Measurements from ENCODE around the gene HAGH.

Gene HAGH

DNA sequence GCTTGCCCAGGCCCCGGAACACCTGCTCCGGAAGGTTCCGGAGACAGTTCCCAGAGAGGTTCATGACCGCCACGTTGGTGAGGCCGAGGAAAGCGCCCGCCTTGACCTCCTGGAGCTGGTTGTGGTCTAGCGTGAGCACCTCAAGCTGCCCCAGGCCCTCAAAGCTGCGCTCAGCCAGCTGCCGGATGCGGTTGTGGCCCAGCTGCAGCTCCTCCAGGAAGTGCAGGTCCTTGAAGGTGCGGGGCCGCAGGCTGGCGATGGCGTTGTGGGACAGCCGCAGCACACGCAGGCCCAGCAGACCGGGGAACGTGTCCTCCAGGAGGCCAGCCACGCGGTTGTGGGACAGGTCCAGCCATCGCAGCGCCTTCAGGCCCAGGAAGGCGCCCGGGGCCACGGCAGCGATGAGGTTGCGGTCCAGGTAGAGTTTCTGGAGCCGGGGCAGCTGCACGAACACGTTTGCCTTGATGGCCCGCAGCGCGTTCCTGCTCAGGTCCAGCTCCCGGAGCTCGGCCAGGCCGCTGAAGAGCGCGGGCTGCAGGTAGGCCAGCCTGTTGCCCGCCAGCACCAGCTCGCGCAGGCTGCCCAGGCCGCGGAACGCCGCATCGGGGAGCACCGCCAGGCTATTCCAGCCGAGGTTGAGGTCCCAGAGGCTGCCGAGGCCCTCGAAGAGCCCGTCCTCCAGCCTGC lies 35.2 kb downstream of the HAGH start:
- H3K4me3 ChIP-seq (ENCODE audit: low read length): no peak overlapping the region
- no peak for DNase-seq (ENCODE audit: low read depth)
- TF ChIP-seq, protein P1, sequence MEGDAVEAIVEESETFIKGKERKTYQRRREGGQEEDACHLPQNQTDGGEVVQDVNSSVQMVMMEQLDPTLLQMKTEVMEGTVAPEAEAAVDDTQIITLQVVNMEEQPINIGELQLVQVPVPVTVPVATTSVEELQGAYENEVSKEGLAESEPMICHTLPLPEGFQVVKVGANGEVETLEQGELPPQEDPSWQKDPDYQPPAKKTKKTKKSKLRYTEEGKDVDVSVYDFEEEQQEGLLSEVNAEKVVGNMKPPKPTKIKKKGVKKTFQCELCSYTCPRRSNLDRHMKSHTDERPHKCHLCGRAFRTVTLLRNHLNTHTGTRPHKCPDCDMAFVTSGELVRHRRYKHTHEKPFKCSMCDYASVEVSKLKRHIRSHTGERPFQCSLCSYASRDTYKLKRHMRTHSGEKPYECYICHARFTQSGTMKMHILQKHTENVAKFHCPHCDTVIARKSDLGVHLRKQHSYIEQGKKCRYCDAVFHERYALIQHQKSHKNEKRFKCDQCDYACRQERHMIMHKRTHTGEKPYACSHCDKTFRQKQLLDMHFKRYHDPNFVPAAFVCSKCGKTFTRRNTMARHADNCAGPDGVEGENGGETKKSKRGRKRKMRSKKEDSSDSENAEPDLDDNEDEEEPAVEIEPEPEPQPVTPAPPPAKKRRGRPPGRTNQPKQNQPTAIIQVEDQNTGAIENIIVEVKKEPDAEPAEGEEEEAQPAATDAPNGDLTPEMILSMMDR (conservative IDR thresholded peaks at IDR 0.05; ENCODE audit: low read depth, low read length): no peak

DNA sequence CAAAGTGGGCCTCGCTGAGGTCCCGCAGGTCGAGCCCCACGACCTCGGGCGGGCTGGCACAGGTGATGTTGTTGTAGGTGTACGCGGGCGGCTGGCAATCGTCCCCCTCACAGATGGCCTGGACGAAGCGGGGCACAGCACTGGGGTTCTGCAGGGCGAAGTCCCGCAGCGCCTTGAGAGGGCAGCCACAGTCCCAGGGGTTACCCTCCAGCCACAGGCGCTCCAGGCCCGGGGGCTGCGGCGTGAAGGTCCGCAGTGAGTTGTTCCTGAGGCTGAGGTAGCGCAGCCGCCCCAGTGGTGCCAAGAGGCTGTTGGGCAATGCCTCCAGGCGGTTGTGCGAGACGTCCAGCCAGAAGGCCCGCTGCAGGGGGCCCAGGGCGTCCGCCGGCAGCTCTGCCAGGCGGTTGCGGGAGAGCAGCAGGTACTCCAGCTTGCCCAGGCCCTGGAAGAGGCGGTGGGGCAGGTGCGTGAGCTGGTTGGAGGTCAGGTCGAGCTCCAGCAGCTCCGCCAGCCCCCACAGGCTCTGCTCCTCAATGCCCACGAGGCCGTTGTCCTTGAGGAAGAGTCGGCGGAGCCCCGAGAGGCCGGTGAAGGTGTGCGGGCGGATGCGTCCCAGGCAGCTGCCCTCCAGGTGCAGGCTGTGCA lies 35.9 kb downstream of the HAGH start:
- no peak for DNase-seq (ENCODE audit: low read depth)
- TF ChIP-seq, protein P1 (conservative IDR thresholded peaks at IDR 0.05; ENCODE audit: low read depth, low read length): no peak
- no peak overlapping the region for H3K4me3 ChIP-seq (ENCODE audit: low read length)

DNA sequence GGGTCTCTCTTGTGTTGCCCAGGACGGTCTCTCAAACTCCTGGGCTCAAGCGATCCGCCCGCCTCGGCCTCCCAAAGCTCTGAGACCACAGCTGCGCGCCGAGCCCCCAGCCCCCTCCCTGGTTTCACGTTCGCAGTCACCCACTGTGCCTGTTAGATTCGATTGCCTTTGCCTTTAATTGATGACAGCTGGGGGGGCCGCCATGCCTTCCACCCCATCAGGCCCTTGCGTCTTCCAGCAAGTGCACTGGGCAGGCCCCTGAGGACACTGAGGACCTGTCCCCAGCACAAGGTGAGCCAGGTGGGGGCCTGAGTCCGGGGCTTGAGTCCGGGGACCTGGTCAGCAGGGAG lies 36.4 kb downstream of the HAGH start:
- TF ChIP-seq, protein P1 (conservative IDR thresholded peaks at IDR 0.05; ENCODE audit: low read depth, low read length): no peak
- no peak for DNase-seq (ENCODE audit: low read depth)
- H3K4me3 ChIP-seq (ENCODE audit: low read length): no peak overlapping the region

DNA sequence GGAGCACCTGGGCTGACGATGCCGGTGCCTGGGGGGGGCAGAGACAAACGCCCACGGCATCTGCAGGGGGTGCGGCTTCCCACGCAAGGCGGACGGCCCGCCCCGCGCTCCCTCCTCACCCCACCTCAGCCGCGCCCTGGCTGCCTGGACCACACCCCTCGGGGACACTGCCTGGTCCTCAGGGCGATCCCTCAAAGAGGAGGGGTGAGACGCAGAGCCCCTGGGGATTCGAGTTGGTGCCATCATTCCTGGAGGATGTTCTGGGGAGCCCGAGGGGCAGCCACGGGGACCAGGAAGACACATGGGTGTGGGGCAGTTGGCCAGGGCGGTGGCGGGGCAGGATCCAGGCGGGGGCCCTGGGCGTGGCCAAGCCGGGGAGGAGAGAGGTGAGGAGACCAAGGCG lies 37.0 kb downstream of the HAGH start:
- no peak for DNase-seq (ENCODE audit: low read depth)
- TF ChIP-seq, protein P1 (conservative IDR thresholded peaks at IDR 0.05; ENCODE audit: low read depth, low read length): no peak
- H3K4me3 ChIP-seq (ENCODE audit: low read length): no peak overlapping the region

DNA sequence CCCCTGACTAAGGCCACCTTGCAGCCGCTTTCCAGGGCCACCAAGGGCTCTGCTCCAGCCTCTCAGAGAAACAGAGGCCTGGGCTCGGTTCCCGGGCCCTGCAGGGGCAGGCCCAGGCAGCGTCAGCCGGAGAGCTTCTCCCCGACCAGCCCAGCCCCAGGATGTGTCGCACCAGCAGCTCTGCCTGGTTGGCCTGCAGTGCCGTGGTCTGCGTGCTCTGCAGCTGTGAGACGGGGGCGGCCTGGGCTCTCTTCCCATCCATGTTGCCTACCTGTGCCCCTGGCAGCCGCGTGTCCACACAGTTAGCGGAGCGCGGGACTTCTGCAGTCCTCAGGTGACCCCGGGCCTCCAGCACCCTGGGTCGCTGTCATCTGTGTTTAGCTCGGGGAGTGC lies 37.9 kb downstream of the HAGH start:
- TF ChIP-seq, protein P1 (conservative IDR thresholded peaks at IDR 0.05; ENCODE audit: low read depth, low read length): no peak
- no peak for DNase-seq (ENCODE audit: low read depth)
- no peak overlapping the region for H3K4me3 ChIP-seq (ENCODE audit: low read length)

DNA sequence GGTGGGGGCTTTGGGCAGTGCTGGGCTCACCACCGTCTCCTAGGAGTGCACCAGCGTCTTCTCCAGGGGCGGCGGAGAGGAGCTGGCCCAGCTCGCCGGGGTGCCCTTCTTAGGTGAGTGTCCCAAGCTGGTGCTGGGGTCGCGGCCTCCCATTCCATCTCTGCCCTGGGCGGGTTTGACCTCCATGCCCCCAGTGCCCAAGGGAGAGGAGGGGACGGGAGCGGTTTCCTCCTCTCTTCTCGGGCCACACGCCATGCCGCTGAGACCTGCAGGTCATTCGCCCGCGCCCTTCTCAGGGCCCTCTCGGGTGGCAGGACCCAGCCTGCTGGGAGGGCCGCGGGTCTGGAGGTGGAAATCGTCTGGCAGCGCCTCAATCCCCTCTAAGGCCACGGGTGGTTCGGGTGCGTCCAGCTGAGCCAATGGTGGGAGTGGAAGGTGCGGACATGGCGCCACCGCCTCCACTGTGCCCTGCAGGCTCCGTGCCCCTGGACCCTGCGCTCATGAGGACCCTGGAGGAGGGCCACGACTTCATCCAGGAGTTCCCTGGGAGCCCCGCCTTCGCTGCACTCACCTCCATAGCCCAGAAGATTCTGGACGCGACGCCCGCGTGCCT lies 38.4 kb downstream of the HAGH start:
- H3K4me3 ChIP-seq (ENCODE audit: low read length): no peak overlapping the region
- DNase-seq (ENCODE audit: low read depth): no peak
- TF ChIP-seq, protein P1 (conservative IDR thresholded peaks at IDR 0.05; ENCODE audit: low read depth, low read length): no peak

All from retinal pigment epithelial cell (primary cell).